Adrenal gland (tissue), 5 donors: ENCODE results near the gene MICAL3.

ENCODE experiments used
- CTCF ChIP-seq, 6 experiments: fragments of 450-650 bp in 4 of 6; fragments of 200-600 bp in 2 of 6; sonication (generic) in 1 of 6; IDR thresholded peaks; 1 replicate in 5 of 6; 2 replicates in 1 of 6; pipeline versions ENCODE4 v1.5.1 to v1.8.0; 2016 to 2021; ENCODE audit warnings: antibody characterized with exemption in 6 of 6, mild to moderate bottlenecking in 2 of 6, moderate library complexity in 1 of 6
- POLR2A ChIP-seq, 2 donors: fragments of 450-650 bp; IDR thresholded peaks; one replicate each; pipeline ENCODE4 v1.6.1; 2017; ENCODE audit warnings: antibody characterized with exemption in 2 of 2, mild to moderate bottlenecking in 2 of 2, moderate library complexity in 1 of 2
- donor health status: DM: no; HTN: no; CAD: no.

GRCh38 chr22:17915188-17915587 is 109.2 kb downstream of the MICAL3 start:
- TF ChIP-seq POLR2A (IDR thresholded peaks at IDR 0.05) (no peak), CTCF (IDR thresholded peaks at IDR 0.05) (no peak)
